GM19099 (cell line): ENCODE data around the gene NUP210.

ENCODE experiments used
- POLR2A ChIP-seq: IDR thresholded peaks from 3 replicates; pipeline ENCODE4 v1.6.1; 2011; ENCODE audit warnings: low read depth; ENCODE audit not compliant: insufficient read length; ENCODE audit errors: extremely low read depth

Gene NUP210

GRCh38 chr3:13266651-13267362 lies 153.3 kb downstream of the NUP210 start:
- TF ChIP-seq POLR2A, result no peak
